Spleen (tissue), 11 donors: Measurements from ENCODE around the gene LAX1. TPM values are rescaled to one million over a fixed set of nuclear protein-coding genes. Genes with fewer than 3 reads are reported as not detected.
"Not testable (repeated sequence)": the region's sequence is repeated elsewhere in the genome, so short reads cannot be mapped to it uniquely, and the experiment has no call there.

ENCODE experiments used
- DNase-seq: peaks from one replicate; pipeline ENCODE4 v3.0.0-alpha.2; 2020
- H3K27ac ChIP-seq, 8 donors: fragments of 200-600 bp; sonication (generic) in 7 of 8; 1 replicate in 4 of 8; 2 replicates in 4 of 8; pipeline versions ENCODE4 v1.5.0 to v1.8.0; 2016 to 2021; ENCODE audit warnings: inconsistent platforms in 4 of 8, mild to moderate bottlenecking in 4 of 8, moderate library complexity in 1 of 8
- H3K27me3 ChIP-seq, 7 donors: fragments of 200-600 bp; sonication (generic) in 6 of 7; replicated peaks in 1 of 7; 1 replicate in 4 of 7; 2 replicates in 3 of 7; pipeline versions ENCODE4 v1.5.0 to v1.8.0; 2016 to 2021; ENCODE audit warnings: inconsistent platforms in 3 of 7, mild to moderate bottlenecking in 1 of 7
- H3K36me3 ChIP-seq, 6 donors: fragments of 200-600 bp; sonication (generic) in 5 of 6; 1 replicate in 4 of 6; 2 replicates in 2 of 6; pipeline versions ENCODE4 v1.5.0 to v1.8.0; 2016 to 2021; ENCODE audit warnings: inconsistent platforms in 2 of 6
- H3K4me1 ChIP-seq, 6 donors: fragments of 200-600 bp; sonication (generic) in 5 of 6; 1 replicate in 3 of 6; 2 replicates in 3 of 6; pipeline versions ENCODE4 v1.5.0 to v1.8.0; 2016 to 2021; ENCODE audit warnings: inconsistent platforms in 3 of 6
- H3K4me3 ChIP-seq, 8 donors: fragments of 200-600 bp; sonication (generic) in 7 of 8; 1 replicate in 4 of 8; 2 replicates in 4 of 8; pipeline versions ENCODE4 v1.5.0 to v1.8.0; 2016 to 2021; ENCODE audit warnings: inconsistent platforms in 4 of 8, mild to moderate bottlenecking in 4 of 8, moderate library complexity in 2 of 8
- H3K9me3 ChIP-seq, 8 donors: fragments of 200-600 bp; sonication (generic) in 7 of 8; 1 replicate in 4 of 8; 2 replicates in 4 of 8; pipeline versions ENCODE4 v1.5.0 to v1.8.0; 2016 to 2021; ENCODE audit warnings: inconsistent platforms in 4 of 8
- POLR2A ChIP-seq, 3 donors: fragments of 450-650 bp; IDR thresholded peaks; one replicate each; pipeline ENCODE4 v1.5.1; 2017; ENCODE audit warnings: antibody characterized with exemption in 3 of 3, mild to moderate bottlenecking in 1 of 3
- POLR2AphosphoS5 ChIP-seq, 3 donors: sonication (generic); formaldehyde crosslinking; IDR thresholded peaks; one replicate each; pipeline ENCODE4 v1.5.1; 2017; ENCODE audit warnings: antibody characterized with exemption in 3 of 3
- WGBS, 5 donors: extraction: QIAGEN DNeasy Blood & Tissue Kit in 3 of 5; methylation state at CpG; one replicate each; pipeline versions ENCODE4 v1.1.5 to v1.1.7; 2013 to 2018; 5-methylcytosine and 5-hydroxymethylcytosine counted together
- intact Hi-C: fragments of 100-400 bp; cut with DNase I; formaldehyde crosslinking; loops from one replicate; pipeline ENCODE4 v1.15.0; 2023; ENCODE audit warnings: low total_unique reads
- polyA plus RNA-seq, 3 donors: library from polyadenylated mRNA; stranded (reverse); fragments of 200-250 nt; gene quantifications; one replicate each; pipeline ENCODE4 v1.2.1, GENCODE V29; 2013
- total RNA-seq, 7 donors: library from RNA; depleted of rRNA in 3 of 7; stranded (reverse); fragments of >200 nt in 3 of 7; fragmentation: NEBNext Ultra II Directional in 4 of 7; extraction: Animal tissue kit (Norgen Biotek cat#: 25700) in 4 of 7; gene quantifications; one replicate each; pipeline versions ENCODE4 v1.1.0 to v1.2.1, GENCODE V29; 2016 to 2021
- TF ChIP-seq, protein P1 (sequence below), 11 experiments: fragments of 200-600 bp in 7 of 11; fragments of 450-650 bp in 4 of 11; sonication (generic) in 4 of 11; IDR thresholded peaks in 8 of 11; conservative IDR thresholded peaks in 3 of 11; 1 replicate in 7 of 11; 2 replicates in 4 of 11; pipeline versions ENCODE4 v1.4.0 to v1.8.0; 2016 to 2021; ENCODE audit warnings: antibody characterized with exemption in 11 of 11, inconsistent platforms in 4 of 11, mild to moderate bottlenecking in 1 of 11
- donor health status: healthy with polysubstance abuse.
- donor health status: DM: no; HTN: no; CAD: no; lungs with moderate emphysema.
- donor health status: DM: no; HTN: no; CAD: no.
- donor health status: Bipolar disorder and iron deficiency.
- donor health status: healthy.
- donor health status: DM: no; HTN: no; CAD: no.
- donor health status: DM: yes; HTN: yes; CAD: no.

LAX1 gene
- total and polyA plus RNA-seq, 10 donors: 1.00 to 24.3 (median 13.0) TPM

DNA sequence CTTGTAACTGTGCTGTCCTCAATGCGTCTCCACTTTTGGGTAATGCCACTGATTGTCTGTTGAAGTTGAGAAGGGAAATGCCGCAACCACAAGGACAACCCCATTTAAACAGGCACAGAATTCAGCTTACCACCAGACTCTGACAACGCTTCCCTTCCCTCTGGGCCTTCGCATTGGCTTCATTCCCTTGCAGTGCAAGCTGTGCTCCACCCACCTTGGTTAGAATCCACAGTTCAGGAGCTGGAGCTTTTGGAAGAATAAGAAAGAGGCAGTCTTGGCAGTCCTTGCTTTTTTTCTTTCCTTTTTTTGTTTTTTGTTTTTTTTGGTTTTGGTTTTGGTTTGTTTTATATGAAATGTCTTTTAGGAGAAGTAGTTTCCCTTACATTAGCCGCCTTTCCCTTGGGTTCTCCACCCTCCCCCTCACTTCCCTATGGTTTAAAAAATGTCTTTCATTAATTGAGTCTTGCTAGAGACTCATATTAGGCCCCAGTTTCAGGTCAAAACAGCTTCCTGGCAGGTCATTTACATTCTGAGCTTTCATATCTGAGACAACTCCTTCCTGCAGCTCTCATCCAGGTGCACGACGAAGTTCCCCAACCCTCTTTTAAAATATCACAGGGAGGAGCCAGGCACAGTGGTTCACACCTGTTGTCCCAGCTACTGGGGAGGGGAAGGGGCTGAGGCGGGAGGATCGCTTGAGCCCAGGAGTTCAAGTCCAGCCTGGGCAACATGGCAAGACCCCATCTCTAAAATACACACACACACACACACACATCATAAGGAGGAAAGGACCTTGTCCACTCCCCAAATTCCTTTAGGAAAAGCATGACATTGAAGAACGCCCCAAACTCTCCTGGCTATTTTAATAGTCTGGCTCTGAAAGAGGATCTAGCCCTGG is 20.7 kb upstream of the LAX1 start:
- intact Hi-C loops: no loop called here

DNA sequence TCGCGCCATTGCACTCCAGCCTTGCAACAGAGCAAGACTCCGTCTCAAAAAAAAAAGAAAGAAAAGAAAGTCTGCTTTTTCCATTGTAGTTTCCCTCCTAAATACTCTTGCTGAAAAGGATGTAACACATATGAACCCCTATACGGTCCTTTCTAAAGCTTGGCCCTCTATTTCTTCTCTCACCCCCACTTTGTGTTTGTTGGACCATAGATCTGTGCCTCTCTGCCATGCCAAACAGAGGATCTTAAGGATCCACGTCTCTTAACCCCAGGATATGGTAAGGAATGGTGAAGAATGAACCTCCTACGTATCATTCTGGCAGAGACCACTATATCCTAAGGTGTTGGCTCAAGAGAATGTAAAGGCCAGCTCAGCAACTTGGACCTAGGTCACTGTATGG is 18.7 kb upstream of the LAX1 start:
- intact Hi-C loops: no loop called here
- 90 to 98% (median 96%) methylated on average over 6 of the region's 6 CpGs for WGBS, 5 donors
- no peaks in the 10 kb centered on the region for H3K9me3 ChIP-seq

More for the DNA sequence above, 20.7 kb upstream of the LAX1 start:
- TF ChIP-seq, protein P1, sequence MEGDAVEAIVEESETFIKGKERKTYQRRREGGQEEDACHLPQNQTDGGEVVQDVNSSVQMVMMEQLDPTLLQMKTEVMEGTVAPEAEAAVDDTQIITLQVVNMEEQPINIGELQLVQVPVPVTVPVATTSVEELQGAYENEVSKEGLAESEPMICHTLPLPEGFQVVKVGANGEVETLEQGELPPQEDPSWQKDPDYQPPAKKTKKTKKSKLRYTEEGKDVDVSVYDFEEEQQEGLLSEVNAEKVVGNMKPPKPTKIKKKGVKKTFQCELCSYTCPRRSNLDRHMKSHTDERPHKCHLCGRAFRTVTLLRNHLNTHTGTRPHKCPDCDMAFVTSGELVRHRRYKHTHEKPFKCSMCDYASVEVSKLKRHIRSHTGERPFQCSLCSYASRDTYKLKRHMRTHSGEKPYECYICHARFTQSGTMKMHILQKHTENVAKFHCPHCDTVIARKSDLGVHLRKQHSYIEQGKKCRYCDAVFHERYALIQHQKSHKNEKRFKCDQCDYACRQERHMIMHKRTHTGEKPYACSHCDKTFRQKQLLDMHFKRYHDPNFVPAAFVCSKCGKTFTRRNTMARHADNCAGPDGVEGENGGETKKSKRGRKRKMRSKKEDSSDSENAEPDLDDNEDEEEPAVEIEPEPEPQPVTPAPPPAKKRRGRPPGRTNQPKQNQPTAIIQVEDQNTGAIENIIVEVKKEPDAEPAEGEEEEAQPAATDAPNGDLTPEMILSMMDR (IDR thresholded peaks at IDR 0.05 in 8 of 11, conservative IDR thresholded peaks at IDR 0.05 in 3 of 11): no peak
- TF ChIP-seq POLR2AphosphoS5 (IDR thresholded peaks at IDR 0.05): peak in 1 of 3 donors; percentile 14
- H3K36me3 ChIP-seq: peaks cover 0 to 25% (median 8%) of the 10 kb centered on the region in 6 donors
- no peaks in the 10 kb centered on the region for H3K27me3 ChIP-seq
- H3K9me3 ChIP-seq: no peaks in the 10 kb centered on the region
- WGBS, 5 donors: 45 to 58% (median 50%) methylated on average over 9 to 10 of the region's 10 CpGs
- H3K4me1 ChIP-seq: peaks cover 0 to 26% (median 12%) of the 10 kb centered on the region in 6 donors
- no peak for DNase-seq
- no peak overlapping the region for H3K4me3 ChIP-seq
- peak overlapping the region in 6 of 8 donors; percentile 14 to 76 (median 66) for H3K27ac ChIP-seq

DNA sequence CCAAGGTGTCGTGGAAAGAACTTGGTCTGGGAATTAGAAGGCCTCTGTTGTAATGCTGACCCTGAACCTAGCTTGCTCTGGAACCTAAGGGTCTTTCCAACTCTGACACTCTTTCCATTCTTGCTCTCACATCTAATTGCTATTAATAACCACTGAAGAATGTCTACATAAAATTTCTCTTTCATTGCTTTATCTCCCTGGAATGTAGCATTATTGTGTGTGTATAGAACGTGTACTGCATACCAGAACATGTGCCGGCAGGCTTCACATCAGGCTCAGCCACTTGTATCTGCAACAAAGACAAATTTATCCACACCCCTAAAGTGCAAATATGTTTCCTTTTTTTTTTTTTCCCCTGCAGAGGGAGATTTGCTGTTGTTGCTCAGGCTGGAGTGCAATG is 13.9 kb upstream of the LAX1 start:
- WGBS, 5 donors: 75 to 95% (median 90%) methylated on average over 3 of the region's 3 CpGs
- TF ChIP-seq POLR2A (IDR thresholded peaks at IDR 0.05) (no peak), POLR2AphosphoS5 (IDR thresholded peaks at IDR 0.05) (no peak)
- TF ChIP-seq, protein P1 (IDR thresholded peaks at IDR 0.05 in 8 of 11, conservative IDR thresholded peaks at IDR 0.05 in 3 of 11): no peak
- H3K27me3 ChIP-seq: no peaks in the 10 kb centered on the region
- no peaks in the 10 kb centered on the region for H3K36me3 ChIP-seq
- intact Hi-C loops: no loop called here
- DNase-seq: no peak
- H3K9me3 ChIP-seq: no peaks in the 10 kb centered on the region
- peaks cover 0 to 32% (median 19%) of the 10 kb centered on the region in 6 donors for H3K4me1 ChIP-seq
- no peak overlapping the region for H3K4me3 ChIP-seq
- H3K27ac ChIP-seq: no peak overlapping the region

More for the DNA sequence above, 18.7 kb upstream of the LAX1 start:
- Histone ChIP-seq H3K4me1 (peaks cover 0 to 26% (median 12%) of the 10 kb centered on the region in 6 donors), H3K27ac (no peak overlapping the region), H3K4me3 (no peak overlapping the region), H3K36me3 (peaks cover 0 to 6% (median 0%) of the 10 kb centered on the region in 6 donors), H3K27me3 (no peaks in the 10 kb centered on the region)
- TF ChIP-seq, protein P1 (IDR thresholded peaks at IDR 0.05 in 8 of 11, conservative IDR thresholded peaks at IDR 0.05 in 3 of 11): no peak
- no peak for DNase-seq

DNA sequence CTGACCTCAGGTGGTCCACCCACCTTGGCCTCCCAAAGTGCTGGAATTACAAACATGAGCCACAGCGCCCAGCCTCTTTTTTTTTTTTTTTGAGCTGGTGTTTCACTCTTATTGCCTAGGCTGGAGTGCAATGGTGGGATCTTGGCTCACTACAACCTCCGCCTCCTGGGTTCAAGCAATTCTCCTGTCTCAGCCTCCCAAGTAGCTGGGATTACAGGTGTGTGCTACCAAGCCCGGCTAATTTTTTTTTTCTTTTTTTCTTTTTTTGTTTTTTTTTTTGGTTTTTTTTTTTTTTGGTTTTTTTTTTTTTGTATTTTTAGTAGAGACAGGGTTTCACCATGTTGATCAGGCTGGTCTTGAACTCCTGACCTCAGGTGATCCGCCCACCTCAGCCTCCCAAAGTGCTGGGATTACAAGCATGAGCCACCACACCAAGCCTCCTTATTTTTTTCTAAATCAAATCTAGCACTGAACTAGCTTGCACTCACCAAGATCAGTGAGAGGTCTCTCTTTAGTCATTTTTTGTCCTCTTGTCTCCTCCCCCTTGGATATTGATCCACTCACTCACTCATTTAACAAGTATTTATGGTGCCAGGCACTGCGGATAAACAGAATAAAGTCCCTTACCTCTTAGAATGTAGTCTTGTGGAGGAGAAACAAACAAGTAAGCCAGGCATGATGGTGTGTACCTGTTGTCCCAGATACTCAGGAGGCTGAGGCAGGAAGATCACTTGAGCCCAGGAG is 13.2 kb upstream of the LAX1 start:
- H3K4me1 ChIP-seq: peaks cover 0 to 39% (median 19%) of the 10 kb centered on the region in 6 donors
- H3K4me3 ChIP-seq, H3K27me3 ChIP-seq, H3K36me3 ChIP-seq, H3K27ac ChIP-seq, DNase-seq, H3K9me3 ChIP-seq, intact Hi-C loops: not testable (repeated sequence)
- 91 to 97% (median 94%) methylated on average over 5 of the region's 5 CpGs for WGBS, 5 donors
